Epidermal melanocyte (primary cell): ENCODE data around the gene SAMD3.
"Not testable (repeated sequence)": the region's sequence is repeated elsewhere in the genome, so short reads cannot be mapped to it uniquely, and the experiment has no call there.

Source experiments
- DNase-seq: peaks from one replicate; pipeline ENCODE4 v3.0.0; 2011; ENCODE audit warnings: low spot score; ENCODE audit not compliant: insufficient read length

SAMD3 gene

GRCh38 chr6:130178692-130179091 is 44.1 kb downstream of the SAMD3 start:
- no peak for DNase-seq

GRCh38 chr6:130176378-130176777 is 46.4 kb downstream of the SAMD3 start:
- DNase-seq: no peak

- not testable (repeated sequence) for DNase-seq
Observed at GRCh38 chr6:130173377-130174004, 49.3 kb downstream of the SAMD3 start.

- not testable (repeated sequence) for DNase-seq
Observed at GRCh38 chr6:130170160-130170559, 52.6 kb downstream of the SAMD3 start.

GRCh38 chr6:130167655-130168054 is 55.1 kb downstream of the SAMD3 start:
- DNase-seq: no peak

- no peak for DNase-seq
Observed at GRCh38 chr6:130164251-130164650, 58.5 kb downstream of the SAMD3 start.

- DNase-seq: no peak
Observed at GRCh38 chr6:130163266-130163665, 59.5 kb downstream of the SAMD3 start.

- DNase-seq: no peak
Observed at GRCh38 chr6:130162421-130162820, 60.3 kb downstream of the SAMD3 start.

GRCh38 chr6:130161683-130162404 is 60.9 kb downstream of the SAMD3 start:
- DNase-seq: no peak

GRCh38 chr6:130159956-130160355 is 62.8 kb downstream of the SAMD3 start:
- no peak for DNase-seq

- no peak for DNase-seq
Observed at GRCh38 chr6:130158548-130158947, 64.2 kb downstream of the SAMD3 start.

GRCh38 chr6:130158056-130158455 is 64.7 kb downstream of the SAMD3 start:
- no peak for DNase-seq

GRCh38 chr6:130156908-130157307 is 65.8 kb downstream of the SAMD3 start:
- no peak for DNase-seq

GRCh38 chr6:130152908-130153510 is 69.7 kb downstream of the SAMD3 start:
- no peak for DNase-seq

- no peak for DNase-seq
Observed at GRCh38 chr6:130150906-130151305, 71.8 kb downstream of the SAMD3 start.

GRCh38 chr6:130149016-130149415 is 73.7 kb downstream of the SAMD3 start:
- DNase-seq: not testable (repeated sequence)

- no peak for DNase-seq
Observed at GRCh38 chr6:130148181-130148580, 74.6 kb downstream of the SAMD3 start.

GRCh38 chr6:130147111-130147510 is 75.6 kb downstream of the SAMD3 start:
- DNase-seq: no peak

GRCh38 chr6:130143709-130144108 is 79.0 kb downstream of the SAMD3 start:
- DNase-seq: no peak

GRCh38 chr6:130140084-130140483 is 82.7 kb downstream of the SAMD3 start:
- no peak for DNase-seq

- DNase-seq: no peak
Observed at GRCh38 chr6:130138909-130139242, 83.9 kb downstream of the SAMD3 start.

GRCh38 chr6:130138116-130138908 is 84.4 kb downstream of the SAMD3 start:
- DNase-seq: no peak
